PC-9 (cell line): ENCODE measurements around the gene ASPDH. TPM values are rescaled to one million over a fixed set of nuclear protein-coding genes. Genes with fewer than 3 reads are reported as not detected.

ENCODE experiments used
- BruUV-seq: library from RNA; stranded (reverse); fragments of 400-500 nt; replicated peaks from 2 replicates; lab custom pipeline; 2021; lab: Mats Ljungman, UMichigan
- CTCF ChIA-PET: fragments of 300-600 bp; sonication (Branson Sonifier 250); formaldehyde crosslinking; loops from one replicate; lab custom pipeline; 2022; ENCODE audit warnings: antibody characterized with exemption; lab: Charles Lee
- POLR2A ChIA-PET: fragments of 300-600 bp; sonication (Branson Sonifier 250); formaldehyde crosslinking; loops from one replicate; lab custom pipeline; 2022; ENCODE audit warnings: antibody characterized with exemption; ENCODE audit not compliant: unreplicated experiment; lab: Charles Lee
- DNase-seq, 2 experiments: peaks; one replicate each; pipeline versions ENCODE4 v3.0.0 to v3.0.0-alpha.2; 2015 to 2022; ENCODE audit warnings: mixed read lengths in 1 of 2
- H2AFZ ChIP-seq: fragments of 200-600 bp; sonication (generic); 2 replicates; pipeline ENCODE4 v1.8.1; 2017; ENCODE audit warnings: antibody characterized with exemption
- H3F3A ChIP-seq: fragments of 200-600 bp; sonication (generic); 2 replicates; pipeline ENCODE4 v1.8.1; 2017; ENCODE audit warnings: antibody characterized with exemption, mild to moderate bottlenecking, low read depth; ENCODE audit not compliant: insufficient read depth
- H3K27ac ChIP-seq: fragments of 200-600 bp; sonication (generic); 2 replicates; pipeline ENCODE4 v1.6.1; 2016; ENCODE audit warnings: mixed run types
- H3K27me3 ChIP-seq: fragments of 200-600 bp; sonication (generic); 2 replicates; pipeline ENCODE4 v1.6.1; 2016; ENCODE audit warnings: low read depth, mixed run types; ENCODE audit not compliant: insufficient read depth
- H3K36me3 ChIP-seq: fragments of 200-600 bp; sonication (generic); 2 replicates; pipeline ENCODE4 v1.6.1; 2016; ENCODE audit warnings: low read depth, mixed run types
- H3K4me1 ChIP-seq: fragments of 200-600 bp; sonication (generic); replicated peaks from 2 replicates; pipeline ENCODE4 v1.6.1; 2016; ENCODE audit warnings: mixed run types; ENCODE audit not compliant: insufficient read depth
- H3K4me2 ChIP-seq: fragments of 200-600 bp; sonication (generic); 2 replicates; pipeline ENCODE4 v1.6.1; 2017; ENCODE audit warnings: mixed run types
- H3K4me3 ChIP-seq: fragments of 200-600 bp; sonication (generic); 2 replicates; pipeline ENCODE4 v1.6.1; 2016; ENCODE audit warnings: mixed run types
- H3K79me2 ChIP-seq: fragments of 200-600 bp; sonication (generic); 2 replicates; pipeline ENCODE4 v1.6.1; 2017; ENCODE audit warnings: low read depth, mixed run types
- H3K9me2 ChIP-seq: fragments of 200-600 bp; sonication (generic); 2 replicates; pipeline ENCODE4 v1.8.1; 2017; ENCODE audit warnings: mild to moderate bottlenecking; ENCODE audit not compliant: insufficient read depth
- H3K9me3 ChIP-seq: fragments of 200-600 bp; sonication (generic); 2 replicates; pipeline ENCODE4 v1.8.1; 2016; ENCODE audit warnings: low read depth; ENCODE audit not compliant: insufficient read depth
- H4K20me1 ChIP-seq: fragments of 200-600 bp; sonication (generic); 2 replicates; pipeline ENCODE4 v1.8.1; 2017; ENCODE audit not compliant: insufficient read depth
- CTCF ChIP-seq: fragments of 200-600 bp; sonication (generic); conservative IDR thresholded peaks from 2 replicates; pipeline ENCODE4 v1.6.1; 2017; ENCODE audit warnings: mixed run types, antibody characterized with exemption, mild to moderate bottlenecking, moderate library complexity
- EZH2 ChIP-seq: fragments of 200-600 bp; sonication (generic); IDR thresholded peaks from 2 replicates; pipeline ENCODE4 v1.8.0; 2017; ENCODE audit warnings: antibody characterized with exemption, low read depth
- intact Hi-C: fragments of 100-400 bp; cut with micrococcal nuclease; formaldehyde crosslinking; loops from one replicate; pipeline ENCODE4 v1.10.0; 2022; ENCODE audit not compliant: unreplicated experiment
- total RNA-seq: library from RNA; stranded (reverse); gene quantifications from 2 replicates; pipeline ENCODE4 v1.2.3, GENCODE V29; 2021

Gene ASPDH
- total RNA-seq, 1 experiment from 2014 or later: not detected

DNA sequence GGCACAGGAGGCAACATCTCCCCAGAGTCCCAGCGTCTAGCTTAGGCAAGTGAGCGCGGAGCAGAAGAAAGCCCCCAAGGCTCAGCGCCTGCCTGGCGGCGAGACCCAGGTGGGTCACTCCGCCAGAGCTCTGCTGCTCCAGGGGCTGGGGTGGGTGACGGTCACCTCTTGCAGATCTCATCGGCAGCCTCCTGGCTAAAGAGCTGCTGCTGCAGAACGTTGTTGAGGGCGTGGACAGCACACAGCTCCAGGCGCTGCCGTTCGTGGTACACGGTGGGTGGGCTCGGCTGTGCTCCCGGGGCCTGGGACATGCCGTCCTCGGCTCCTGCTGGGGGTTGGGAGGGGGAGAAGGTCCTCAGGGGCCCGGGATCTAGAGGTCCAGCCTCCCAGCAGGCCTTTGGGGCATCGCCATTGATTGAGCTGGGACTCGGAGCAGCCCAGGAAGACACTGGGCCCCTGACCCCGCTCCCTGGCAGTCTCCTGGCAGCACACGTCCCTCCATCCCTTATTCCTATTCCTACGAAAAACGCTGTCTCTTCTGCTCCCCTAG is 3.5 kb downstream of the ASPDH start:
- Histone ChIP-seq H3K4me2 (peak overlapping the region; percentile 73), H3F3A (no peaks in the 10 kb centered on the region; the same call in 1 of the 2 replicates), H3K4me3 (peak overlapping the region; percentile 65; the same call in 1 of the 2 replicates), H4K20me1 (no peaks in the 10 kb centered on the region), H3K36me3 (no peaks in the 10 kb centered on the region), H3K27me3 (no peaks in the 10 kb centered on the region), H2AFZ (no peak overlapping the region; the same call in 1 of the 2 replicates), H3K9me2 (no peaks in the 10 kb centered on the region), H3K4me1 (peaks cover 6% of the 10 kb centered on the region), H3K79me2 (no peaks in the 10 kb centered on the region), H3K27ac (no peak overlapping the region), H3K9me3 (no peaks in the 10 kb centered on the region)
- no peak for DNase-seq
- TF ChIP-seq CTCF: no peak
- TF ChIP-seq EZH2: no peak
- ChIA-PET POLR2A (interaction anchor here (0.6 kb wide), 1 partner anchor 645 kb away, joined by 3 read pairs; no protein-coding TSS in a partner anchor), CTCF (no interaction called here)
- intact Hi-C loops: loop anchor here (2.0 kb wide), 1 partner anchor 133 kb away; the partner anchor contains the start of gene NR1H2
- no TSS peak for BruUV-seq

- peaks cover 6% of the 10 kb centered on the region for H3K4me1 ChIP-seq
- BruUV-seq: no TSS peak
- intact Hi-C loops: no loop called here
- no peaks in the 10 kb centered on the region for H3K36me3 ChIP-seq
- H3K27ac ChIP-seq: no peak overlapping the region
- no peaks in the 10 kb centered on the region for H3K79me2 ChIP-seq
- TF ChIP-seq CTCF (no peak), EZH2 (no peak)
- H3K9me2 ChIP-seq: no peaks in the 10 kb centered on the region
- H4K20me1 ChIP-seq: no peaks in the 10 kb centered on the region
- no peak for DNase-seq
- no peak overlapping the region for H3K4me3 ChIP-seq
- no peak overlapping the region for H3K4me2 ChIP-seq
- H2AFZ ChIP-seq: no peak overlapping the region
- H3F3A ChIP-seq: no peaks in the 10 kb centered on the region; the same call in 1 of the 2 replicates
- ChIA-PET CTCF (no interaction called here), POLR2A (interaction anchor here (0.6 kb wide), 1 partner anchor 645 kb away, joined by 3 read pairs; no protein-coding TSS in a partner anchor)
- H3K27me3 ChIP-seq: no peaks in the 10 kb centered on the region
- H3K9me3 ChIP-seq: no peaks in the 10 kb centered on the region
Measured at GRCh38 chr19:50509366-50509765, 4.3 kb downstream of the ASPDH start.

DNA sequence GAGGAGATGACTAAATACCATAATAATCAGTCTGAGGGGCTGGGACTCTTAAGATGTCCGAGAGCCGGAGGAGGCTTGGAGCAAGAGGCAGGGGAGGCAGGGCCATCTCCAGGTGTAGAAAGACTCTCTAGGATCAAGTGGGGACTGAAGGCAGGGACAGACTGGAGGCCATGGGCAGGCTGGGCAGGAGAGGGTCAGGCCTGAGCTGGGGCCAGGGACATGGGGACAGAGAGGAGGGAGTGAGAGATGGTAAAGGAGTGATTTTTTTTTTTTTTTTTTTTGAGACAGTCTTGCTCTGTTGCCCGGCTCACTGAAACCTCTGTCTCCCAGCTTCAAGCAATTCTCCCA is 4.9 kb downstream of the ASPDH start:
- Histone ChIP-seq H3K4me3 (no peak overlapping the region), H2AFZ (no peak overlapping the region)

More for the DNA sequence above, 4.9 kb downstream of the ASPDH start:
- peaks cover 6% of the 10 kb centered on the region for H3K4me1 ChIP-seq
- H3K27ac ChIP-seq: no peak overlapping the region
- H3F3A ChIP-seq: no peaks in the 10 kb centered on the region; the same call in 1 of the 2 replicates
- no peaks in the 10 kb centered on the region for H3K36me3 ChIP-seq
- TSS peak; percentile 71 for BruUV-seq
- no peaks in the 10 kb centered on the region for H4K20me1 ChIP-seq
- H3K79me2 ChIP-seq: no peaks in the 10 kb centered on the region
- no peaks in the 10 kb centered on the region for H3K27me3 ChIP-seq
- H3K4me2 ChIP-seq: no peak overlapping the region
- no peaks in the 10 kb centered on the region for H3K9me2 ChIP-seq
- ChIA-PET POLR2A (no interaction called here), CTCF (no interaction called here)
- intact Hi-C loops: no loop called here
- H3K9me3 ChIP-seq: no peaks in the 10 kb centered on the region
- no peak for DNase-seq
- TF ChIP-seq EZH2: no peak
- TF ChIP-seq CTCF: no peak
